Thymus (tissue), 11 donors: Measurements from ENCODE around the gene IQCE. TPM values are rescaled to one million over a fixed set of nuclear protein-coding genes. Genes with fewer than 3 reads are reported as not detected.

Experiments
- DNase-seq, 9 donors: peaks; one replicate each; pipeline ENCODE4 v3.0.0-alpha.2; 2013; ENCODE audit warnings: low spot score in 9 of 9, low read depth in 6 of 9, missing footprints in 1 of 9
- H3K27ac ChIP-seq, 2 donors: one replicate each; pipeline ENCODE4 v1.5.1; 2013; ENCODE audit warnings: control low read depth in 1 of 2, low read depth in 1 of 2, low read length in 1 of 2, mild to moderate bottlenecking in 1 of 2, moderate library complexity in 1 of 2
- H3K27me3 ChIP-seq, 2 donors: one replicate each; pipeline ENCODE4 v1.5.1; 2013; ENCODE audit warnings: low read length in 1 of 2; ENCODE audit not compliant: control insufficient read depth in 2 of 2, insufficient read depth in 1 of 2
- H3K36me3 ChIP-seq, 2 donors: one replicate each; pipeline ENCODE4 v1.5.1; 2013; ENCODE audit warnings: low read length in 1 of 2, mild to moderate bottlenecking in 1 of 2, moderate library complexity in 1 of 2; ENCODE audit not compliant: control insufficient read depth in 2 of 2, insufficient read depth in 2 of 2
- H3K4me1 ChIP-seq, 2 donors: one replicate each; pipeline ENCODE4 v1.5.1; 2013; ENCODE audit warnings: low read length in 2 of 2; ENCODE audit not compliant: control insufficient read depth in 2 of 2, insufficient read depth in 2 of 2
- H3K4me3 ChIP-seq, 2 donors: one replicate each; pipeline ENCODE4 v1.5.1; 2013; ENCODE audit warnings: low read length in 2 of 2, control low read depth in 1 of 2, mild to moderate bottlenecking in 1 of 2
- H3K9me3 ChIP-seq, 2 donors: one replicate each; pipeline ENCODE4 v1.5.1; 2013; ENCODE audit warnings: low read length in 1 of 2, mild to moderate bottlenecking in 1 of 2; ENCODE audit not compliant: control insufficient read depth in 2 of 2, insufficient read depth in 1 of 2
- WGBS: extraction: QIAGEN DNeasy Blood & Tissue Kit; methylation state at CpG from one replicate; pipeline ENCODE4 v1.1.7; 2013; 5-methylcytosine and 5-hydroxymethylcytosine counted together
- polyA plus RNA-seq: library from polyadenylated mRNA; stranded (reverse); fragments of 200-250 nt; gene quantifications from one replicate; pipeline ENCODE4 v1.2.3, GENCODE V29; 2013
- total RNA-seq: library from RNA; stranded (reverse); fragments of 120-200 nt; gene quantifications from one replicate; pipeline ENCODE4 v1.2.4, GENCODE V29; 2013
- donor health status: healthy.

The IQCE gene
- total and polyA plus RNA-seq, 2 donors, result 3.8 to 4.2 TPM

- Histone ChIP-seq H3K27me3 (no peaks in the 10 kb centered on the region), H3K4me1 (no peaks in the 10 kb centered on the region), H3K4me3 (no peak overlapping the region), H3K36me3 (peaks cover 45 to 53% of the 10 kb centered on the region in 2 donors), H3K9me3 (peaks cover 0 to 2% of the 10 kb centered on the region in 2 donors), H3K27ac (no peak overlapping the region)
- WGBS, result 97% methylated on average over 47 of the region's 47 CpGs
- DNase-seq, result no peak
Observed at GRCh38 chr7:2537981-2538851, 20.6 kb upstream of the IQCE start.

DNA sequence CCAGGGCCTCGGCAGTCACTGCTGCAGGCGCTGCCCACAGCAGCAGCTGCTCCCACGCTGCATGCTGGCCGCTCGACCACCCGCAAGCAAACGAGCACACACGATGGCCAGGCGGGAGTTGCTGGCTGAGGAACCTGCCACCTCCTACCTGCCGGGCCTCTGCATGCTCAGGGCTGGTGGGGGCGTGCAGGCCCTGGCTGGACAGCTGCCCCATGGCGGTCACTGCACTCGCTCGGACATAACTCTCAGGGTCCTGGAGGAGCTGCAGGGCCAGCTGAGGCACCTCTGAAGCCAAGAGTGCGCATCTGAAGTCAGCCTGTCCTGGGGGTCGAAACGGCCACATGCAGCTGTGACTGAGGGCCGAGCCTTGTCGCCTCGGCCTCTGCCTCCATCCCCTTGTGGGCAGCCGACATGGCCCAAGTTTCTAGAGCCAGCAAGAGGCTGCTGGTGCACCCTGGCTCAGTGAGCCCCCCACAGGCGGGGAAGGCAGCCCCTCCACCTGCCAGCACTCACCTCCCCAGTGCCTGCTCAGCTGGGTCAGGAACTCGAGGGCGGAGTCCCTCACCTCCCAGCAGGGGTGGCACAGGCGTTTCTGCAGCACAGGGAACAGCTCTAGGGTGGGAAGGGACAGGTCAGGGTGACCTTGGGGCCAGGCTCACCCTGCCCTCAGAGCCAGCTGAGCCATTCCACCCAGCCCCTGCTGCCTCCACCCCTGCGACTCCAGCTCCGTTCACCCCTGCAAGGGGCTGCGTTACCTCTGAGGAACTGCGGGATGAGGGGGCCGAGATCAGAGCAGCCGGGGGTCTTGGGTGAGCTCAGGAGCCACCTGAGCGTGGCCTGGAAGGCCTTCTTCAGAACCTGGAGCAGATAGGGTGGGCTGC, 19.5 kb upstream of the IQCE start:
- DNase-seq, result no peak
- Histone ChIP-seq H3K4me3 (no peak overlapping the region), H3K27me3 (no peaks in the 10 kb centered on the region), H3K9me3 (peaks cover 0 to 3% of the 10 kb centered on the region in 2 donors), H3K36me3 (peaks cover 54 to 61% of the 10 kb centered on the region in 2 donors), H3K27ac (peak overlapping the region in 1 of 2 donors; percentile 13), H3K4me1 (no peaks in the 10 kb centered on the region)
- 97% methylated on average over 32 of the region's 32 CpGs for WGBS

- no peak overlapping the region for H3K4me3 ChIP-seq
- H3K9me3 ChIP-seq, result peaks cover 0 to 3% of the 10 kb centered on the region in 2 donors
- peaks cover 60 to 70% of the 10 kb centered on the region in 2 donors for H3K36me3 ChIP-seq
- no peak overlapping the region for H3K27ac ChIP-seq
- over 99% methylated on average over 7 of the region's 7 CpGs for WGBS
- no peak for DNase-seq
- H3K4me1 ChIP-seq, result no peaks in the 10 kb centered on the region
- no peaks in the 10 kb centered on the region for H3K27me3 ChIP-seq
Observed at GRCh38 chr7:2540133-2540532, 18.6 kb upstream of the IQCE start.

GRCh38 chr7:2540641-2541051, 18.1 kb upstream of the IQCE start:
- Histone ChIP-seq H3K27me3 (no peaks in the 10 kb centered on the region), H3K9me3 (peaks cover 0 to 3% of the 10 kb centered on the region in 2 donors), H3K27ac (no peak overlapping the region), H3K4me1 (no peaks in the 10 kb centered on the region), H3K36me3 (peaks cover 61 to 72% of the 10 kb centered on the region in 2 donors), H3K4me3 (no peak overlapping the region)
- WGBS, result 98% methylated on average over 19 of the region's 19 CpGs
- no peak for DNase-seq

- Histone ChIP-seq H3K27me3 (no peaks in the 10 kb centered on the region), H3K4me1 (no peaks in the 10 kb centered on the region), H3K4me3 (no peak overlapping the region), H3K9me3 (peaks cover 0 to 3% of the 10 kb centered on the region in 2 donors), H3K27ac (no peak overlapping the region), H3K36me3 (peaks cover 67 to 80% of the 10 kb centered on the region in 2 donors)
- DNase-seq, result no peak
- WGBS, result 97% methylated on average over 40 of the region's 40 CpGs
Observed at GRCh38 chr7:2541291-2542010, 17.3 kb upstream of the IQCE start.

DNA sequence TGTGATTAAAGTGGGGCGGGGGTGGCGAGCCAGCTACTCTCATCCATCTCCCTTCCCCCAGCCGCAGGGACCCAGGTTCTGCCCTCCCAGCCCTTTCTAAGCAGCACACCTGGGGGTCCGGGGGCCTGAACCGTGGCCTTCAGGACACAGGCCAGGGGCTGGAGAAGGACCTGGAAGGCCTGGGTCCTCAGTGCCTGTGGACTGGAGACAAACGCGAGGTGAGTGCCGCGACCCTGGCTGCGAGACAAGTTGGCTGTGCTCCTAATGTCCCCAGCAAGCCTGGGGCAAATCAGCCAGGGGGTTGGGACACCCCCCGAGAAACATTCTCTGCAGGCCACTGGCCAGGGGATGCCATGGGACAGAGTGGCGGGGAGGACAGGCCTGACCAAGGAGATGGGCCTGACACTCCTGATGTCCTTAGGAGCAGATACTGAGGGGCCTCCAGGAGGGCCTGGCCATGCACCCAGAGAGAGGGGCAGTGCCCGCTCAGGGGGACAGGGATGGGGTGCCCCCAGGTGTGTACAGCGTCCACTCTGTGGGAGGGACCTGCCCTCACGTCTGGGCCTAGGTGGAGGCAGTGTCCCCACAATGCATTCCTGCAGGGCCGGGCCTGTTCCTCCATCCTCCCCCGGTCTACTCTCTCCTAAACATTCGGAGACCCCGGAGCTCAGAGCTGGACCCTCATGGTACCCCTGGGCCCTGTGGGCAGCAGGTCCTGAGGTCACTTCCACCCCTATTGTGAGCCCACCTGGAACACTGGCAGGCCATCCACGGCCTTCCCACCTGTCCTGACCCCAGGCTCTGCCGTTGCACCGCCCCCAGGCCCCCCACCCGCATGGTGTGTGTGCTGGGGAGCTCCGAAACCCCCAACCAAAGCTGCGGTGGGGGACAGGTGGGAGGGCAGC, 16.5 kb upstream of the IQCE start:
- 96% methylated on average over 25 of the region's 25 CpGs for WGBS
- no peak for DNase-seq

DNA sequence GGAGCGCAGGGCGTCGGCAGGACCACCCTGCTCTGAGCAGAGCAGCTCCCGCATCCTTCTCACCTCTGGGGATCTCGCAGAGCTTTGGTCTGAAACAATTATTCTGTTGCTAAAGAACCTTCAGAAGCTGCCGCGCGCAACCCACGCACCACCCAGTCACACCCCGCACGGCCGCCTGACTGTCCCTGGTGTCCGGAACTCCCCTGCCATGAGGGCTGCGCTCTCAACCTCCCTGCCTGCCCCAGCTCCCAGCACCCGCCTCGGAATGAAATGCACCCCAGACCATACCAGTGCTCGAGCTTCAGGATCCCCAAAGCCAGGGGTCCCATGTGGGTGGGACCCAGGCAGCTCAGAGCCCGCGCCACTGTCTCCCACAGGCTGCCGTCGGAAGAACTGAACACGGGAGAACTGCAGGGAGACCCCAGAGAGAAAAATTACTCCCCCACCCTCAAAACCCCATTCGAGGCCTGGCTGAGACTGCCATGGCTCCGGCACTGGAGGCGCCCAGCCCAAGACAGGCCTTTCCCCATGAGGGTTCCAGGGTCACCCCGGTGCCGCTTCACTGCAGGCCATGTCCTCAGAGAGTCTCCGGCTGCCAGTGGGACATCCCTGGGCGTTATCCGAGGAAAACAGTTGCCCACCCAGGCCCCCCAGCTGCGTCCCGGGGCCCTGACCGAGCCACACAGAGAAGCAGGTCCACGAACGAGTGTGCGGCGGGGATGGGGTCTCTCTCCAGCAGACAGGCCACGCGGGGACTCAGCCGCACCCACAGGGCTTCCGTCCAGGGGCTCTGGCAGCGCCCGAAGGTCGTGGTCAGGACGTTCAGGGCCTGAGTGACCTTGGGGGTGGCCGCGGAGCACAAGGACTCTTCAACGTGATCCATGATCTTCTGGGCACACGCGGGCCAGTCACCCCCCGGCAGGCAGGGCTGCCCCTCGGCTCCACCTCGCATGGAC, 15.6 kb upstream of the IQCE start:
- Histone ChIP-seq H3K27me3 (no peaks in the 10 kb centered on the region), H3K9me3 (peaks cover 0 to 3% of the 10 kb centered on the region in 2 donors), H3K4me3 (no peak overlapping the region), H3K36me3 (peaks cover 80 to 92% of the 10 kb centered on the region in 2 donors), H3K4me1 (no peaks in the 10 kb centered on the region), H3K27ac (no peak overlapping the region)
- 98% methylated on average over 53 of the region's 53 CpGs for WGBS
- DNase-seq, result no peak

More for the DNA sequence above, 16.5 kb upstream of the IQCE start:
- Histone ChIP-seq H3K9me3 (peaks cover 0 to 3% of the 10 kb centered on the region in 2 donors), H3K4me3 (no peak overlapping the region), H3K36me3 (peaks cover 74 to 88% of the 10 kb centered on the region in 2 donors), H3K27me3 (no peaks in the 10 kb centered on the region), H3K27ac (no peak overlapping the region), H3K4me1 (no peaks in the 10 kb centered on the region)
